ENCODE measurements around the gene CALU.

GRCh38 chr7:128812514-128813168, 73.5 kb downstream of the CALU start:
- no peak for TF ChIP-seq POLR2AphosphoS5 (IDR thresholded peaks at IDR 0.05; ENCODE audit: borderline replicate concordance, low read depth, low read length)
- no peak for TF ChIP-seq EZH2 (IDR thresholded peaks at IDR 0.05)
- no peak for TF ChIP-seq FOXP2 (optimal IDR thresholded peaks at IDR 0.05; ENCODE audit: control extremely low read depth, extremely low read length, insufficient read depth)

Measured in SK-N-MC (cell line).